ENCODE data around the gene ATF6. TPM values are rescaled to one million over a fixed set of nuclear protein-coding genes. Genes with fewer than 3 reads are reported as not detected.

The ATF6 gene
- total RNA-seq, 2 experiments from 2014 or later = 16.9 to 17.3 TPM

- no peaks in the 10 kb centered on the region for H3K27me3 Mint-ChIP-seq
- no peak overlapping the region for H3K27ac Mint-ChIP-seq
- H3K4me3 Mint-ChIP-seq = no peak overlapping the region
- peaks cover 4% of the 10 kb centered on the region for H3K36me3 Mint-ChIP-seq (ENCODE audit: low read depth)
- TF ChIP-seq CTCF (IDR thresholded peaks at IDR 0.05) = no peak
- CTCF ChIA-PET = interaction anchor here (1.2 to 2.3 kb wide), 4 partner anchors 10 to 265 kb away, joined by 3 to 12 read pairs (median 8); no protein-coding TSS in a partner anchor
- POLR2A ChIA-PET = interaction anchor here (0.6 kb wide), 1 partner anchor 10 kb away, joined by 3 read pairs; no protein-coding TSS in a partner anchor
- intact Hi-C loops (cut with micrococcal nuclease) = no loop called here
- H3K4me1 Mint-ChIP-seq (ENCODE audit: low read depth) = peaks cover 30% of the 10 kb centered on the region
- no peaks in the 10 kb centered on the region for H3K9me3 Mint-ChIP-seq
- no peak for DNase-seq
- ATAC-seq = no peak
Measured at GRCh38 chr1:161772397-161772796, 6.3 kb downstream of the ATF6 start.

GRCh38 chr1:161773791-161774190 lies 7.7 kb downstream of the ATF6 start:
- H3K36me3 Mint-ChIP-seq (ENCODE audit: low read depth) = peaks cover 3% of the 10 kb centered on the region
- H3K4me1 Mint-ChIP-seq (ENCODE audit: low read depth) = peaks cover 23% of the 10 kb centered on the region
- ChIA-PET CTCF (no interaction called here), POLR2A (no interaction called here)
- no peak overlapping the region for H3K4me3 Mint-ChIP-seq
- no peak for TF ChIP-seq CTCF (IDR thresholded peaks at IDR 0.05)
- ATAC-seq (no peak), DNase-seq (no peak)
- H3K27ac Mint-ChIP-seq = no peak overlapping the region
- no peaks in the 10 kb centered on the region for H3K9me3 Mint-ChIP-seq
- intact Hi-C loops (cut with micrococcal nuclease) = no loop called here
- no peaks in the 10 kb centered on the region for H3K27me3 Mint-ChIP-seq

- no peak for TF ChIP-seq CTCF (IDR thresholded peaks at IDR 0.05)
- no peak overlapping the region for H3K27ac Mint-ChIP-seq
- intact Hi-C loops (cut with micrococcal nuclease) = no loop called here
- H3K36me3 Mint-ChIP-seq (ENCODE audit: low read depth) = peaks cover 9% of the 10 kb centered on the region
- ChIA-PET CTCF (interaction anchor here (1.4 kb wide), 1 partner anchor 15 kb away, joined by 7 read pairs; no protein-coding TSS in a partner anchor), POLR2A (interaction anchor here (1.4 kb wide), 1 partner anchor 10 kb away, joined by 3 read pairs; no protein-coding TSS in a partner anchor)
- no peak overlapping the region for H3K4me3 Mint-ChIP-seq
- H3K27me3 Mint-ChIP-seq = no peaks in the 10 kb centered on the region
- H3K4me1 Mint-ChIP-seq (ENCODE audit: low read depth) = peaks cover 15% of the 10 kb centered on the region
- DNase-seq (no peak), ATAC-seq (no peak)
- no peaks in the 10 kb centered on the region for H3K9me3 Mint-ChIP-seq
Measured at GRCh38 chr1:161777261-161777660, 11.1 kb downstream of the ATF6 start.

- Mint-ChIP-seq H3K27ac (no peak overlapping the region), H3K9me3 (no peaks in the 10 kb centered on the region), H3K4me1 (ENCODE audit: low read depth) (peaks cover 12% of the 10 kb centered on the region), H3K36me3 (ENCODE audit: low read depth) (peaks cover 13% of the 10 kb centered on the region), H3K27me3 (no peaks in the 10 kb centered on the region), H3K4me3 (no peak overlapping the region)
- intact Hi-C loops (cut with micrococcal nuclease) = no loop called here
- ATAC-seq (no peak), DNase-seq (no peak)
- CTCF ChIA-PET = interaction anchor here (1.1 kb wide), 1 partner anchor 14 kb away, joined by 3 read pairs; no protein-coding TSS in a partner anchor
- TF ChIP-seq CTCF (IDR thresholded peaks at IDR 0.05) = no peak
- POLR2A ChIA-PET = no interaction called here
Measured at GRCh38 chr1:161778522-161778921, 12.4 kb downstream of the ATF6 start.

GRCh38 chr1:161779393-161779792 lies 13.3 kb downstream of the ATF6 start:
- Mint-ChIP-seq H3K4me1 (ENCODE audit: low read depth) (peaks cover 6% of the 10 kb centered on the region), H3K4me3 (no peak overlapping the region), H3K27me3 (no peaks in the 10 kb centered on the region), H3K9me3 (no peaks in the 10 kb centered on the region), H3K36me3 (ENCODE audit: low read depth) (peaks cover 14% of the 10 kb centered on the region), H3K27ac (no peak overlapping the region)
- ATAC-seq (no peak), DNase-seq (no peak)
- TF ChIP-seq CTCF (IDR thresholded peaks at IDR 0.05) = no peak
- POLR2A ChIA-PET = no interaction called here
- intact Hi-C loops (cut with micrococcal nuclease) = no loop called here
- CTCF ChIA-PET = no interaction called here
